ENCODE measurements around the gene WNT7B.

The WNT7B gene

DNA sequence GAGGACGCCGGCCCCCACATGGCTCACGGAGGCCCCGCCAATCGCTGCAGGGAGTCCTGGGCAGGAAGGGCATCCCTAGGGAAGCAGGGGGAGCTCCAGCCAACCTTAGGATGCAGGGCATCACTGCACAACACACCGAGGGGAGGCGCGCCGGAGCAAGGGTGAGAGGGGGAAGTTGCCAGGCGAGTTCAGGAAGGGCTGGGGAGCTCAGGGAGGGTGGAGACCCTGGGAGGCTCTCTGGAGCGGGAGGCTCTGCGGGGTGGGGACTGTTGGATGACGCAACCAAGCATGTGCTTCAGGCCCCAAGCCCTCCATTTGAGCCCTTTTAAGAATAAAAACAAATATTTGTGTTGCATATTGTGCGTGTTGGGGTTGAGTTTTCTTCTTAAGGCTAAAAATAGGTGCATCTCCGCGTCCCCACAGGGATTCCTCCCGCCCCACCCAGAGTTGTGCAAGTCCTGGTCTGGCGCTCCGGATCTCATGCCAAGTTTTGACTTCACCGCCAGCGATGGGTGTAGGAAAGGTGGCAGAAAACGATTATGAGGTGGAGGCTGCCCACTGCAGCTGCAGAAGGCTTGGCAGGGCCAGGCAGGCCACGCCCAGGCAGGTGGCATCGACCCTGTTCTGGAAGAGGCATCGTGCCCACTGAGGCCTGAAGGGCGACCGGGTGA lies 65.2 kb downstream of the WNT7B start:
- H3K27ac ChIP-seq, result no peak overlapping the region

DNA sequence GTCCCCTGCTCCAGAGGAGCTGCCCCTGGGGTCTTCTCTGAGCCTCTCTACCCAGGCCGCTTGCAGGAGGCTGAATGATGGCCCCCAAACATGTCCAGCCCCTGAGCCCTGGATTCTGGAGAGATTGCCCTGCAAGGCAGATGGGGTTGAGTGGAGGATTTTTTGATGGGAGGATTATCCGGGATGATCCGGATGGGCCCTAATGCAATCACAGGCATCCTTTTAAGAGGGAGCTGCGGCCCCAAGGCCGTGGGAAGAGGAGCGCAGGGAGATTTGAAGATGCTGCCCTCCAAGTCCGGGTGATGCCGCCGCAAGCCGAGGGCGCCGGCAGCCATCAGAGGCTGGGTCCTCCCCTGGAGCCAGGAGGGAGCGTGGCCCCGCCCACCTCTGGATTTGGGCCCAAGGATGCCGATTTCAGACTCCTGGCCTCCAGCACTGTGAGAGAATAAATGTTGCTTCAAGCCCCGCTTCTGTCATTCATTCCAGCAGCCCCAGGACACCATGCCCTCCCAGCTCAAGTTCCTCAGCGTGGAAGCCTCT lies 66.0 kb downstream of the WNT7B start:
- H3K27ac ChIP-seq, result no peak overlapping the region
- TF ChIP-seq, protein P1, sequence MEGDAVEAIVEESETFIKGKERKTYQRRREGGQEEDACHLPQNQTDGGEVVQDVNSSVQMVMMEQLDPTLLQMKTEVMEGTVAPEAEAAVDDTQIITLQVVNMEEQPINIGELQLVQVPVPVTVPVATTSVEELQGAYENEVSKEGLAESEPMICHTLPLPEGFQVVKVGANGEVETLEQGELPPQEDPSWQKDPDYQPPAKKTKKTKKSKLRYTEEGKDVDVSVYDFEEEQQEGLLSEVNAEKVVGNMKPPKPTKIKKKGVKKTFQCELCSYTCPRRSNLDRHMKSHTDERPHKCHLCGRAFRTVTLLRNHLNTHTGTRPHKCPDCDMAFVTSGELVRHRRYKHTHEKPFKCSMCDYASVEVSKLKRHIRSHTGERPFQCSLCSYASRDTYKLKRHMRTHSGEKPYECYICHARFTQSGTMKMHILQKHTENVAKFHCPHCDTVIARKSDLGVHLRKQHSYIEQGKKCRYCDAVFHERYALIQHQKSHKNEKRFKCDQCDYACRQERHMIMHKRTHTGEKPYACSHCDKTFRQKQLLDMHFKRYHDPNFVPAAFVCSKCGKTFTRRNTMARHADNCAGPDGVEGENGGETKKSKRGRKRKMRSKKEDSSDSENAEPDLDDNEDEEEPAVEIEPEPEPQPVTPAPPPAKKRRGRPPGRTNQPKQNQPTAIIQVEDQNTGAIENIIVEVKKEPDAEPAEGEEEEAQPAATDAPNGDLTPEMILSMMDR (IDR thresholded peaks at IDR 0.05), result no peak
- TF ChIP-seq ZFX (IDR thresholded peaks at IDR 0.05; ENCODE audit: borderline replicate concordance), result no peak

More for the DNA sequence above, 65.2 kb downstream of the WNT7B start:
- no peak for TF ChIP-seq ZFX (IDR thresholded peaks at IDR 0.05; ENCODE audit: borderline replicate concordance)
- TF ChIP-seq, protein P1 (IDR thresholded peaks at IDR 0.05), result peak; percentile 37

DNA sequence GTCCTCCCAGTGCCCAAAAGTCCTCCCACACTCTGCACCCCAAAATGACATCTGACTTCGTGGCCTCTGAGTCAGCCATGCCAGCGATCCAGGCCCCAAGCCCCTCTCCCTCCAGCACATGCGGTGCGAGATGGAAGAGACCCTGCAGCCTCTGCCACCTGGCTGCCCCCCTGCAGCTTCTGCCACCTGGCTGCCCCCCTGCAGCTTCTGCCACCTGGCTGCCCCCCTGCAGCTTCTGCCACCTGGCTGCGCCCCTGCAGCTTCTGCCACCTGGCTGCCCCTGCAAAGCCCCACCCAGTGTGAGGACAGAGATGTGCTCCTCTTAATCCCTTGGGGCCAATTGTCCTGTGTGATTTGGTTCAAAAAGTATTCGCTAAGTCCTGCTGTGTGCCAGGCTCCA lies 68.0 kb downstream of the WNT7B start:
- TF ChIP-seq ZFX (IDR thresholded peaks at IDR 0.05; ENCODE audit: borderline replicate concordance), result no peak
- TF ChIP-seq, protein P1 (IDR thresholded peaks at IDR 0.05), result no peak
- no peak overlapping the region for H3K27ac ChIP-seq

DNA sequence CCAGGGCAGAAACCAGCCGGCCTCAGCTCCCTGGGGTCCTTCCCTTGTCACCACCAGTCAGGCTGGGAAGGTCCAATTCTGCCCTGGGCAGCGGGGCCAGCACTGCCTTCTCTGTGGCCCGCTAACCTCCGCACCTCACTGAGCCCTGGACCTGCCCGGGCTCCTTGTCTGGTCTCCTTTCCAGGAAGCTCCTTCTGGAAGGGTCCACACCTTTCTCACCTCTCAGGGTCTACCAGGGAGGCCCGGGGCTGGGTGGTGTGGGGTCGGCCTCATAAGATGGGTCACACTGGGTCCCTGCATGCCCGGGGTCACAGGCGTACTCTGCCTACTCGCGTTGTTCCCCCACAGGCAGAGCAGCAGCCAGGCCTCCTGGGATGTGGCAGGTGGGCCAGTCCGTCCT lies 69.0 kb downstream of the WNT7B start:
- no peak for TF ChIP-seq ZFX (IDR thresholded peaks at IDR 0.05; ENCODE audit: borderline replicate concordance)
- H3K27ac ChIP-seq, result no peak overlapping the region

DNA sequence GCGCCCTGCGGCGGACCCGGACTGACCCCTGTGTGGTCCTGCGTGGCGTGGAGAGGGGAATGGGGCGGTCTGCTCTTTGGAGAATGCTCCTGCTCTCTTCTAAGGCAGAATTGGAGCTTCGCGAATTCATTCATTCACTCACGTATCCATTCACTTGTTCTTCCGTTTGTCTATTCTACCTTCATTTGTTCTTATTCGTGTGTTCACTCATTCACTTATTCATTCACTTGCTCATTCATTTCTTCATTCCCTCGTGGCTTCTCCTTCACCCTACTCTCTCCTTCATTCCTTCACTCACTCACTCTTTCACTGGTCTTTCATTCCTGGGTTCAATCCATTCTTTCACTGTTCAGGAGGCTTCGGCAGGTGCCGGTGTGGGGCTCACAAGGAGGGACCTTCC lies 69.6 kb downstream of the WNT7B start:
- no peak overlapping the region for H3K27ac ChIP-seq
- TF ChIP-seq, protein P1 (IDR thresholded peaks at IDR 0.05), result no peak
- no peak for TF ChIP-seq ZFX (IDR thresholded peaks at IDR 0.05; ENCODE audit: borderline replicate concordance)

DNA sequence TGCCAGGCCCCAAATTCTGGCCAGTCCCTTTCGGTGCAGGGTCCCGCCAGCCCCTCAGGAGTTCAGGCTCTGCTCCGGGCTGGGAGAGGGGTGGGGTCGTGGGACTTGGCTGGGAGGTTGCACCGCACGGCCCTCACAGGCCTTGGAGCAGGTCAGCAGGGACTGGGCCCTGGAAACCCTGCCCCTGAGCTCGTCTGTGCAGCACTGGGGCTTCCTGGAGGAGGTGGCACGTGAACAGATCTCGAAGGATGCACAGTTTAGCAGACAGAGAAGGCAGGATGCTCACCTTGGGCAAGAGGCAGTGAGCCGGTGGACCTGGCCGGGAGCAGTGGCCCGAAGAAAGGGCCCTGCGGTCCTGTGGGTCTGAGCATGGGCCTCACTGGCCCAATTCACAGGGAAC lies 70.0 kb downstream of the WNT7B start:
- TF ChIP-seq, protein P1 (IDR thresholded peaks at IDR 0.05), result no peak
- TF ChIP-seq ZFX (IDR thresholded peaks at IDR 0.05; ENCODE audit: borderline replicate concordance), result no peak
- no peak overlapping the region for H3K27ac ChIP-seq

DNA sequence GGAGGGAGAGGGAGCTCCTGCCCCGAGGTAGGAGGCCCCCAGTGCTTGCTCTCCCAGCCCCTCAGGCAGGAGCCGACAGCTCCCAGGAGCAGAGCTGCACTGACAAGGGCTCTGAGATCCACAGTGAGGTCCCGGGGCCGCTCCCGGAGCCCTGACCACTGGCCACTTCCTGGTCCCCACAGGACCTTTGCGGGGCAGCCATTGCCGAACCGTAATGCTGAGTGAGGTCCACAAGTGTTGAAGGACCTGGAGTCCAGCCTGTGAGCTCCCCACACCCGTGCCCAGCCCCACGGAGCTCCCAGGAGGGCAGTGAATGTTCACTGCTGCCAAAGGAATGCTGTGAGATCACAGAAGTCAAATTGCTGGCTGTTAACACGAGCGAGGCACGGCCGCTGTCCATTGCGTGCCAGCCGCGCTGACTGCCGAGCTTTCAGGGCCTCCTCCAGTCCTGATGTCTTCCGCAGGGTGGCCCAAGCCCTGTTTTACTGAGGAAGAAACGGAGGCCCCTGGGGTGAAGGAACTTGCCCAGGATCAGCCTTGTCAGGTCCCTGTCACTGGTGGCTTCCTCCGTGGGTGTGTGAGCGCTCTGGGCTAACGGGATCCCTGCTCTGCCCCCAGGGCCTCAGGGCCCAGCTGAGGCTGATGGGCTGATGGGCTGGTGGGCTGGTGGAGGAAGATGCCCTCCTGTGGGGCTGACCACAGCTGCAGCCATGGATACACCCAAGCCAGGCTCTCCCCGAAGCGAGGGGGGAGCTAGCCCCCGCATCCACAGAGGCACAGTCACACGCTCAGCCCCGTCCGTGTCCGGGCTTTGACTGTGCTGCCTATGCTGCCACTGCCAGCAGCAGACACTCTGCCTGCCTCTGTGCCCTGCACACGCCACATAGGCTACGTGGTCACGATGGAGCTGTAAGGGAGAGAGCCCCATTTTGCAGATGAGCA lies 70.8 kb downstream of the WNT7B start:
- no peak overlapping the region for H3K27ac ChIP-seq

More for the DNA sequence above, 70.8 kb downstream of the WNT7B start:
- TF ChIP-seq, protein P1 (IDR thresholded peaks at IDR 0.05), result no peak
- TF ChIP-seq ZFX (IDR thresholded peaks at IDR 0.05; ENCODE audit: borderline replicate concordance), result no peak
